Testis (tissue), 3 donors: Measurements from ENCODE around the gene C3. TPM values are rescaled to one million over a fixed set of nuclear protein-coding genes. Genes with fewer than 3 reads are reported as not detected.

Experiments
- DNase-seq: peaks from one replicate; pipeline ENCODE4 v3.0.0-alpha.2; 2019
- H3K27ac ChIP-seq, 2 donors: fragments of 200-600 bp; sonication (generic); one replicate each; pipeline ENCODE4 v1.5.1; 2019
- H3K27me3 ChIP-seq: fragments of 200-600 bp; sonication (generic); one replicate; pipeline ENCODE4 v1.5.1; 2019
- H3K36me3 ChIP-seq: fragments of 200-600 bp; sonication (generic); one replicate; pipeline ENCODE4 v1.5.1; 2017; ENCODE audit warnings: low read depth; ENCODE audit errors: missing control alignments
- H3K4me1 ChIP-seq: fragments of 200-600 bp; sonication (generic); one replicate; pipeline ENCODE4 v1.5.1; 2019
- H3K4me3 ChIP-seq, 2 donors: fragments of 200-600 bp; sonication (generic); one replicate each; pipeline ENCODE4 v1.5.1; 2017 to 2019
- H3K9me3 ChIP-seq: fragments of 200-600 bp; sonication (generic); one replicate; pipeline ENCODE4 v1.5.1; 2017
- CTCF ChIP-seq, 3 experiments: fragments of 450-650 bp in 2 of 3; fragments of 200-600 bp in 1 of 3; sonication (generic) in 1 of 3; IDR thresholded peaks; one replicate each; pipeline ENCODE4 v1.5.1; 2016 to 2019; ENCODE audit warnings: antibody characterized with exemption in 3 of 3, mild to moderate bottlenecking in 2 of 3, moderate library complexity in 1 of 3
- POLR2A ChIP-seq: fragments of 450-650 bp; IDR thresholded peaks from one replicate; pipeline ENCODE4 v1.6.1; 2017; ENCODE audit warnings: antibody characterized with exemption, mild to moderate bottlenecking, moderate library complexity
- WGBS, 2 donors: methylation state at CpG; one replicate each; pipeline ENCODE4 v1.1.5; 2018; 5-methylcytosine and 5-hydroxymethylcytosine counted together
- intact Hi-C: fragments of 100-400 bp; cut with DNase I; formaldehyde crosslinking; loops from one replicate; pipeline ENCODE4 v1.15.1; 2023; ENCODE audit warnings: low total_unique reads
- polyA plus RNA-seq: library from polyadenylated mRNA; stranded (reverse); fragments of 350-450 nt; fragmentation: Illumina TruSeq; extraction: RNeasy Lipid Tissue Mini Kit (QIAGEN cat#74804); gene quantifications from one replicate; pipeline ENCODE4 v1.2.3, GENCODE V29; 2014; ENCODE audit warnings: low read depth, low replicate concordance; ENCODE audit not compliant: insufficient read depth
- total RNA-seq, 2 donors: library from RNA; depleted of rRNA; stranded (reverse); fragments of >200 nt; gene quantifications; one replicate each; pipeline ENCODE4 v1.2.3, GENCODE V29; 2016

Gene C3
- total and polyA plus RNA-seq, 3 donors from 2014 or later, result 49.5 to 500 (median 131) TPM

- no peak for DNase-seq
- WGBS, 2 donors, result 86 to 89% methylated on average over 11 of the region's 11 CpGs
- Histone ChIP-seq H3K4me1 (no peaks in the 10 kb centered on the region), H3K9me3 (no peaks in the 10 kb centered on the region), H3K27me3 (no peaks in the 10 kb centered on the region), H3K27ac (no peak overlapping the region), H3K36me3 (no peaks in the 10 kb centered on the region), H3K4me3 (no peak overlapping the region)
- intact Hi-C loops, result no loop called here
- TF ChIP-seq POLR2A, result no peak
- TF ChIP-seq CTCF (IDR thresholded peaks at IDR 0.05), result no peak
Measured at GRCh38 chr19:6714749-6715555, 5.5 kb downstream of the C3 start.

- no peaks in the 10 kb centered on the region for H3K36me3 ChIP-seq
- H3K27me3 ChIP-seq, result no peaks in the 10 kb centered on the region
- H3K9me3 ChIP-seq, result no peaks in the 10 kb centered on the region
- intact Hi-C loops, result no loop called here
- DNase-seq, result no peak
- no peak overlapping the region for H3K4me3 ChIP-seq
- TF ChIP-seq CTCF (IDR thresholded peaks at IDR 0.05) (no peak), POLR2A (no peak)
- WGBS, 2 donors, result 71% methylated on average over 19 to 22 of the region's 24 CpGs
- no peaks in the 10 kb centered on the region for H3K4me1 ChIP-seq
- no peak overlapping the region for H3K27ac ChIP-seq
Measured at GRCh38 chr19:6713773-6714692, 6.4 kb downstream of the C3 start.

GRCh38 chr19:6712692-6713670 is 7.5 kb downstream of the C3 start:
- intact Hi-C loops, result no loop called here
- Histone ChIP-seq H3K9me3 (no peaks in the 10 kb centered on the region), H3K4me1 (no peaks in the 10 kb centered on the region), H3K27ac (no peak overlapping the region), H3K27me3 (no peaks in the 10 kb centered on the region), H3K4me3 (no peak overlapping the region), H3K36me3 (no peaks in the 10 kb centered on the region)
- no peak for DNase-seq
- TF ChIP-seq CTCF (IDR thresholded peaks at IDR 0.05) (no peak), POLR2A (no peak)
- WGBS, 2 donors, result 87 to 90% methylated on average over 20 of the region's 20 CpGs

GRCh38 chr19:6712231-6712630 is 8.2 kb downstream of the C3 start:
- TF ChIP-seq POLR2A (no peak), CTCF (IDR thresholded peaks at IDR 0.05) (no peak)
- WGBS, 2 donors, result 92 to 96% methylated on average over 8 to 16 of the region's 16 CpGs
- no peak for DNase-seq

More at GRCh38 chr19:6712231-6712630, 8.2 kb downstream of the C3 start:
- Histone ChIP-seq H3K27ac (no peak overlapping the region), H3K4me1 (no peaks in the 10 kb centered on the region), H3K9me3 (no peaks in the 10 kb centered on the region), H3K27me3 (no peaks in the 10 kb centered on the region), H3K36me3 (no peaks in the 10 kb centered on the region), H3K4me3 (no peak overlapping the region)
- intact Hi-C loops, result no loop called here
